RPMI8226 (cell line): Measurements from ENCODE around the gene KCTD10.

Source experiments
- DNase-seq: peaks from one replicate; pipeline ENCODE4 v3.0.0-alpha.2; 2015

KCTD10 gene

GRCh38 chr12:109467978-109468676 is 9.0 kb downstream of the KCTD10 start:
- no peak for DNase-seq

- no peak for DNase-seq
Measured at GRCh38 chr12:109466821-109467220, 10.3 kb downstream of the KCTD10 start.

DNA sequence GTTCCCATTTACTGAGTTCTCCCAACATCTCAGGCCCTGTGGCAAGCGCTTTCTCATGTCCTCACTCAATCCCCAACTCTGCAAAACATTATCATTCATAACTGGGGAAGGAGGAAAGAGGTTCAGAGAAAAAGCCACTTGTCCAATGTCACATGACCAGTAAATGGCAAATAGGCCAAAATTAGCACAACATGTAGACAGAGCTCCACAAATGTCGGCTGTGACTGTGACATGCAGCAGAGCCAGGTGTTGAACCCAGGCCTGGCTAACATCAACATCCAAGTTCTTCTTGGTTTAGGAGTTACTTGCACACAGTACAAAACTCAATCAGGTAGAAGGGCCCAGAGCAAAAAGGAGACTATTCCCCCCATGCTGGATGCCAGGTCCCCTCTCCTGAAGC is 10.8 kb downstream of the KCTD10 start:
- DNase-seq = no peak

DNA sequence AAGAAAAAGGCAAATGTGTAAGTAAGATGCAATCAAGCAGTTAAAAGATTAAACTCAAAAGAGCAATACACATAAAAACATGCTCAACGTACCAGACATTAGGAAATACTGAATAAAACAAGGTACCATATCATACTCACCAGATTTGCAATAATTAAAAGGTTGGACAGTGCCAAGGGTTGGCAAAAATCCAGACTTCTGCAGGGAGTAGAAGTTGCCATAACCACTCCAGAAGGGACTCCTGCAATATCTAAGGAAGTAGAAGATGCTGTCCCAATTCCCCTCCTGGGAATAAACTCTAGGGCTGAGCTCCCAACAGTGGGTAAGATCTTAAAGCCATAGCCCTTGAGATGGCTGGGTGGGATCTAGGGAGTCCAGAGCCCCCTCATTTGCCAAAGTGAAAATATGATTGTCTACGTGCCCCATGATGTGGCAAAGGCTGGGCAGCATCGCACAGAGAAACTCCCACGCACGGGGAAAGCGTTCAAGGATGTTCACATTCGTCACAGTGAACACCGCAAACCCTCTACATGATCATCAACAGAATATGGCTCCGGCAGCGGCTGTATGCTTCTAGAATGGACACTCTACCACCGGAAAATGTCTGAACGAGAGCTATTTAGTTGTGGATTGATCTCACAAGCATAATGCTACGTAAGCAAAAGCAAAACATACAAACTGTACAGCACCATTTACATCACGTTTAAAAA is 12.3 kb downstream of the KCTD10 start:
- DNase-seq = no peak

GRCh38 chr12:109463756-109464155 is 13.3 kb downstream of the KCTD10 start:
- no peak for DNase-seq

DNA sequence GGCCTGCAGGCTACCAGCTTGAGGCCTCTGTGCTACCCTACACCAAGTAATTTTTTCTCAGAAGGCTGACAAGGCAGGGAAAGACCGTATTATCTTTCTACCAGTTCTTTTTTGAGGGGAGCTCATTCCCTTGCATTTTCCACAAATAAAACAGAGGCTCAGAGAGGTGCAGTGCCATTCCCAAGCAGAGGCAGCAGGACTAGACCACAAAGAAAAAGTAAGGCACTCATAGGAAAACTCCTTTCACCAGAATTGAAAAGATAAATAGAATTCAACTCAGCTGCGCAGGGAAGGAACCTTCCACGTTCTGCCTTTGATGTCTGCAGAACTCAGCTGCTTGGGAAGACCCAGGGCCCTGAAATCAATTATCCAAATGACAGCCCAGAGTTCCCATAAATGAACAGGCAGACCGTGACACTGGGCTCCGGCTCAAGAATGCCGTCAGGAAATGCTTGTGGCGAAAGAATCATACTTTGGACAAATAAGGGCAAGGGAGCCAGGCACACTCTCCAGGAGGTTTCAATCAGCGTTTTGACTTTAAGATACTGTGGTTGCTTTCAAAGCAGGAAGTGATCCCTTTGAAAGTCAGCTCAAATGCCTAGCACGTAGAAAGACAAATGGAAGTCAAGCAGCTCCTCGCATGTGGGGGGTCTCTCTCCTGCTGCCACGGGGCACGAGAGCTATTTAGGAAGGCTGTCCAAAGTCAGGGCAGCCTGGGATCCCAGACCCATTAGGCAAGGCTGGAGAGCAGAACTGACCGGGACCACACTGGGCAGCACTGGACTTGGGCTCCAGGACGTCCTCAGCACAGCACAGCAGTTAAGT is 14.0 kb downstream of the KCTD10 start:
- no peak for DNase-seq

DNA sequence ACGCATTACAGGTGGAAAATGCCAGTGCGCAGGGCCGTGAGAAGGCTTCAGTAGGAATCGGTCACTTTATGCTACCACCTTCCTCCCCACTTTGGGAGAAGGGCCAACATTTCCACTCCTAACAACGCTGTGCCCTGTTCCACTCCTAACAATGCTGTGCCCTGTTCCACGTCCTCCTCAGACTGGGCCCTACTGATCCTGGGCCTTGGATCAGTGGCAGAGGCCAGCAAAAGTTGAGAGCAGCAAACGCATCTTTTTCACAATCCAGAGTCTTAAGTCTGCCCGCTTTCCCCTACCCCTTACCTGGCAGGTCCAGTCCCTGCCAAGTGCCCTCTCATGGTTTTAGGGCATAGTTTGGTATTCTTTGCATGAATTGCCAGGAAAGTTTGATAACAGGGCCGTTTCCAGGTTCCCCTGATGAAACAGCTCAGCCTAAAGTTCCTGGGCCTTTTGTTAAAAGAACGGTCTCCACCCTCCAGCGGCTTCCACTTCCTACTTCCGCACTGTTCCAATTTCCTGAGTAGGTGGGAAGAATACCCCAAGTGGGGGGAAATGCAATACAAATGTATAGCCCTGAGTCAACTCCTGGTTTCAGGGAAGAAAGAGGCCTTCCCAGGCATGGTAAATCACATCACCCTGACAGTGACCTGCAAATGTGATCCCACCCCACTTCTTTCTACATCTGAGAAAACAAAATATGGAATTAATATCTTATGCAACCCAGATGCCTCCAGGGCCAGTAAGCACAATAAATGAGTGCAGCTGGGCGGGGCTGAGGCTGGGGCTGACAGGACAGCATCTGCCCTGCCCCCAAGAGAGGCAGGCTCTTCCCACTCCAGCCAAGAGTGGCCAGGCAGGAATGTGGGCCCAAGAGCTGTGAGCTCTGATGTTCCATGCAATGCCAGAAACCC is 15.0 kb downstream of the KCTD10 start:
- DNase-seq = no peak

GRCh38 chr12:109461049-109461845 is 15.9 kb downstream of the KCTD10 start:
- peak; percentile 16 for DNase-seq

- DNase-seq = no peak
Measured at GRCh38 chr12:109460538-109460937, 16.6 kb downstream of the KCTD10 start.

DNA sequence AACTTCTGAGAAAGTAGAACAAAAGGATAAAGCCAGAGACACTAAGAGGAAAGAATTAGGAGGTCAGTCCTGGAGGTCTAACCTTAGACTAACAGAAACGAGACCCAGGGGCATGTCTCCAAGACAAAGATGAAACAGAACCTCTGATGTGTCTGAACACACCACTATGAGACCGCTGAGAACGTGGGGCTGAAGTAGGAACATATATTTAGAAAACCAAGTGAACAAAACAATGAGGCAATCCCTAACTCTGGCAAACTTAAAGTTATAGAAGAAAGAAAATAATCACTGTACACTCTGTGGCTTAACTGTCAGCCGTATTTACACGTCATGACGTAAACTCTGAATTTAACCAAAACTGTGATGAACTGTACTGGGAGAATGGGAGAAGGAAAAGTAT is 17.9 kb downstream of the KCTD10 start:
- no peak for DNase-seq

- no peak for DNase-seq
Measured at GRCh38 chr12:109458771-109459208, 18.3 kb downstream of the KCTD10 start.

DNA sequence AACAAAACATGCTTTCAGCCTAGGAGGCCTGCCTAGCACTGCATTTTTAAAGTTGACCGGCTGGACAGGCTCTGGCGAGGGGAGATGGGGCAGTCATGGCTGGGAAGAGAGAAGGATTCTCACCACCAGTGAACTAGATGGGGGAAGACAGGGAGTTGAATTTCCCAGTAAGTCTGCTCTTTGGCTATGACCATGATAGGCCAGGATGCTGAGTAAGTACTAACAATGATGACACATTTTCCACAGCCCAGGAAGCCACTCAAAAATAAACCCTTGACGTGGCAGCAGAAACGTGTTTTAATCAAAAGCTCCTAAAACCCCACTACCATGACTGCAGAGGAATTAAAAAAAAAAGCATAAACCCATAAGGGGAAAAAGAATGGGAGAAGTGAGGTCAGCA is 19.0 kb downstream of the KCTD10 start:
- DNase-seq = no peak

DNA sequence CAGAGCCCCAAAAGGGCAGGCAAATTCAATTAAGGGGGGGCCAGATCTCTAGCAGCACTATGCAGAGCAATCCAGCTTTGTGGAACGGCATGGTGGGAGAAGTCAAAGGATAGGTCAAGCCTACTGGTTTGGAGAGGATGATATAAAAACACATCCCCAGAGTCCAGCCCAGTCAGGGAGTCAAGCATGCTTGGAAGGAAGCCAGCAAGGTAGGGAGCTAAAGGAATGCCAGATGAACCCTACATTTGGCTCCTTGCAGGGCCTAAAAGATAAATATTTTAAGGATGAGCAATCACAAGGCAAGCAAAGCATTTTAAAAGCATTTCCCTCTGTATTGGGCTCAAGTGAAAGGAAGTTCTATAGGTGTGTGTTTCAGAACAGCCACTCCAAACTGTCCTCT is 21.4 kb downstream of the KCTD10 start:
- DNase-seq = no peak

DNA sequence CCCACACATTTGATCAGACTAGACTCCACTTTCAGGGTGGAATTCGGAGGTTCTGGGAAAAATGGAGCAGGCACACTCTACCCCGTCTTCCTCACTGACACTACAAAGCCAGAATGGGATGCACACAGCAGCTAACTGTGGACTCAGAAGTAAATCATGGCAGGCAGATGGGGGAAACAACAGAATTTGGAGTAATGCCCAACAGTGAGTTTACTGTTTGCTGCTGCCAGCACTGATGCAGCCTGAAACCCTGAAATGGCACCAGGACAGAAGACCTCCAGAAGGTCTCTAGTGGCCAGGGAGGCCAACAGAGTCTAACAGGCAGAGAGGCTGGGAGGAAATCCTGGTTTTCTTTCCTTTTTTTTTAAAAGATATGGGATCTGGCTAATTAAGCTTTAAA is 24.6 kb downstream of the KCTD10 start:
- DNase-seq = no peak

DNA sequence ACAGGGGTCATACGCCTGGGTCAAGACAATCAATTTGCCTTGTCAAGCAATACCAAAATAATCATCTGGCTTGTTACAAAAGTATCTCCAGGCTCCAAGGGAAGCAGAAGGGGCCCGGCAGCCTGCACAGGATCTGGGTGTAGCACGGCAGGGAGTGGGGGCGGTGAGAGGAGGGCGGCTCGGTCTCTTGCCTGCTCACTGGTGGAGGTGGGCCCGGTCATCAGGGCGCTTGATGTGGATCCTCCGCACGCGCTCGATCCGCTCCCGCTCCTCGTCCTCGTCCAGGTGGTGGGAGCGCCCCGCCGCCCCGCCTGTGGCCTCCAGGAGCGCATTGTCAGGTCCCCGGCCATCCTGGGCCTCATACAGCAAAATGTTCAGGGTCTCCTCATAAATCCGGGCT is 25.7 kb downstream of the KCTD10 start:
- DNase-seq = no peak

GRCh38 chr12:109450980-109451379 is 26.1 kb downstream of the KCTD10 start:
- DNase-seq = no peak

DNA sequence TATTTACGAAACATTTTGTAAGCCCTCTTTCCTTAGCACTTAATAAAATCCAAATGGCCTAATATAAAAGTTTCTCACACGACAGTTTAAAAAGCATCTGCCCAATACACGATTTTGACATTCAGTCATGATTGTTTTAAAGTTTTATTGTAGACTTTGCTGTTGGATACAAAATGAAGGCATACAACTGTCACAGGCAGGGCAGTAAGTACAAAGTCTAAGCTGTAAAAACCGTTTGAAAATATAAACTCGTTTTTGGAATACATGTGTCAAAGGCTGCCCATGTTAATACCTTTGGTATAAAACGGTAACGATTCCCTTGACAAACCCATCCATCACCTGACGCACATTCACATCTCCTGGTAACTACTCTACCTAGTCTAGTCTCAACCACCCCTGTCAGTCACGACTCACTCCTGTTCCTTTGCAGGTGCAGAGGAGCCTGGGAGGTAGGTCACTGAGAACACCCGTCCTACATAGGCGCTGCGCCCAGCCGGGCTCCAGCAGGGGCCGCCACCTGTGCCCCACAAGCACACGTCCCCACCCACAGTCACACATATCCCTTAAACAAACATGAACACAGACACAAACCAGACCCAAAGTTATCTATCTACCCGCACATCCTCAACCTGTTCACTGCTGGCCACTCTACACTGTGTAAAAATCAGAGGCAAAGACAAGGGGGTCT is 27.1 kb downstream of the KCTD10 start:
- no peak for DNase-seq

GRCh38 chr12:109448707-109449390 is 28.3 kb downstream of the KCTD10 start:
- no peak for DNase-seq

- DNase-seq = no peak
Measured at GRCh38 chr12:109448272-109448671, 28.8 kb downstream of the KCTD10 start.

DNA sequence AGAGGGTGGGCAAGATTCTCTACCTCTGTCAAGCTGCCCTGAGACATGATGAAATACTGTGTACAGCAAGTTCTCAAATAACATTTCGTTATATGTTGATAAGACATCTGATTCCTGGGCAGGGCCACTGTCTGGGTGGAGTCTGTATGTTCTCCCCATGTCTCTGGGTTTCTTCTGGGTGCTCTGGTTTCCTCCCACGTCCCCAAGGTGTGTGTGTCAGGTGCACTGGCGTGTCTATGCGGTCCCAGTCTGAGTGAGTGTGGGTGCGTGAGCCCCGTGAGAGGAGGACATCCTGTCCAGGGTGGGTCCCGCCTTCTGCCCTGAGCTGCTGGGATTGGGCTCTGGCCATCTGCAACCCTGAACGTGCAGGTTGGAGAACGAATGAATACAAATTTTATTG is 29.6 kb downstream of the KCTD10 start:
- no peak for DNase-seq

DNA sequence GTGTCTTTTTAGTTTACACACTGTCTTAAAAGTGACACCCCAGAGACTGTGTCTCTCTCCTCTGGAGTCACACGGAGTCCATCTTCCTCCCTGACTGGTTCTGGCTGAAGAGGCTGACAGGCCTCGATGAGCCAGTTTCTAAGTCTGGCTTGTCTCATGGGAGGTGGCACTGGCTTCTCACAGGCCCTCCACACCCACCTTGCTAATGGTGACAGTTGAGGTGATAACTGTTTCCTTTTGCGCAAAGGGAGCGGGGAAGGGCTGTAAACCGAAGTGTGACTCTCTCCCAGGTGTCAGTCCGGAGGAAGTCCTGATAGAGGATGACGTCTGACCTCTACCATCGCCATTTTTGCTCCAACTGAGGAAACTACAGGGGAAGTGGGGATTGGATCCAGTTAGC is 30.2 kb downstream of the KCTD10 start:
- no peak for DNase-seq
